ENCODE results near the gene RTRAF.

The RTRAF gene

DNA sequence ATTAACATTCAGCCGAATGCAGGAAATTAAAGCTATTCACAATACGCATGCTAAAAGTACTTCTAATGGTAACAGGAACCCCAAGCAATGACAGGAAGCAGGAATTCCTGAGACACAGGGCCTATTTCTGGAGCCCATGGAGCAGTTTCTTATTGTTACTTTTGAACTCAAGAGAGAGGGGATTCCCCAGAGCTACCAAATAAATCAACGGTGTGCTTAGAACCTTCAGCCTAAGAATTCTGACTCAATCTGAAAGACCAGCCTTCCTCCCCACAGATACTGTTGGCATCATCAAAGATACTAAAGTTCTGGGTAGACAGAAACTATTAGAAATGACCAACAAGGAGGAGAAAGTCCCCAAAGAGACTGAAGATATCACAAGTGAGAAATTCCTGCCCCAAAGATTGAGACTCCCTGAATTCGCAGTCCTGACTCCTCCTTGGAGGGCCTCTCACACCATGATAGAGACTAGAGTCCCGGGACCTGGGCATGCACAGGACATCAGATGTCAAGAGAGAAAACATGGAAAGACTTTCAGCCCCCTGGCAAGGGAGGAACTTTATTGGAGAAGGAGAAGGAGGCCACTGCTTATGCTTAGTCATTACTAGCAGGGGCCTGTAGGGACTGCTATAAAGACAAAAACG lies 32.7 kb downstream of the RTRAF start:
- peak; percentile 81 for DNase-seq

DNA sequence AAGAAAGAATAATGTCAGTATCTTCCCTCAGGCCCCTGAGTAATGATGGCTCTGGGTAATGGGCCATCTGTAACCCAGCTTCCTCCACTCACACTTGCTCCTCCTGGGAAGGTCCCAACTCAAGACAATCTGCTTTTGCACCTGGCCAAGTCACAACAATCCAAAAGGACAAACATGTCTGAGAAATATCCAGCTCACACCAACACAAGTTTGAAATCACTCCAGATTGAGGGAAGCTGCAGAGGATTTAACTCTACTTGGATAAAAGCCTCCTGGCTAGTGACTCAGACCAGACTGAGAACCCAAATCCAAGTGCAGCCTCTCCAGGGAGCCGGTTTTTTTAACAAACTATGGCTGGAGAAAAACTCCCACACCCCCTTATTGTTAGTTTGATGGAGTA lies 34.2 kb downstream of the RTRAF start:
- DNase-seq: no peak

DNA sequence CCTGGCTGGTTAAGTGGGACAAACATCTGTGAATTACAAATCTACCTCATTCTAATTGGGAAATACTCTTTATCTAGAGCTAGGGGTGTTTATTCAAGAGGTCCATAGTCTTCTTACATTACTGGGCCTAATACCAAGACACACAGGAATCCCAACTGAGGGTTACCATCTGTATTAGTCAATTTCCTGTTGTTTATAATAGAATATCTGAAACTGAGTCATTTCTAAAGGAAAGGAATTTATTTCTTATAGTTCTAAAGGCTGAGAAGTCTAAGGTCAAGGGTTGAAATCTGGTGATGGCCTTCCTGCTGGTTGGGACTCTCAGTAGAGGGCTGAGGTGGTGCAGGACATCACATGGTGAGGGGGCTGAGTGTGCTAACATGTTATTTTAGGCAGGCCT lies 36.0 kb downstream of the RTRAF start:
- DNase-seq: no peak

DNA sequence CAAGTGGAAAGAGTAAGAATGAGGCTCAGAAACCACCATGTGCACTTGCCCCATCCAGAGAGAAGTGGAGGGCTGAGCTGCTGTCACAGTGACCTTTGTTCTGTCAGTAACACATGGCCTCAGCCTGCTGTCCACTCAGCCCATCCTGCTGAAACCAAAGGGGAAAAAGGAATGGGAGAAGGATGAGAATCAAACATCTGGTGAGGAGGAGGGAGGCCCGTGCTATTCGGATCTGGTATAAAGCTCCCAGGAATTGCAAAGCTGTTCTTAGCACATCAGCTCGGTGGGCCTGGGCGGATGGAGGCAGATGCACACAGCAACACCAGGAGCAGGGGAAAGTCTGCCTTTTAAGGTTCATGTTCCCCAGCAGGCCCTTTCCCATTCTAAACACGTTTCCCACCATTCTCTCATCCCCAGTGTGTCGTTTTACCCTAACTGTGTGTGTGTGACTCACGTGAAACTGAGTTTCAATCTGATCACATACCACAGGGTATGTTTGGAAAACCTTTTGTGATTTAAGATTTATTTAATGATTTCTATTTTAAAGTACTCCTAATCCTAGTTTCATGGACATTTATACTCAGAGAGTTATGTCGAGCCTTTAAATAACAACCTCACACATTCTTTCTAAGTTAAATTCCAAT lies 36.8 kb downstream of the RTRAF start:
- DNase-seq: no peak

DNA sequence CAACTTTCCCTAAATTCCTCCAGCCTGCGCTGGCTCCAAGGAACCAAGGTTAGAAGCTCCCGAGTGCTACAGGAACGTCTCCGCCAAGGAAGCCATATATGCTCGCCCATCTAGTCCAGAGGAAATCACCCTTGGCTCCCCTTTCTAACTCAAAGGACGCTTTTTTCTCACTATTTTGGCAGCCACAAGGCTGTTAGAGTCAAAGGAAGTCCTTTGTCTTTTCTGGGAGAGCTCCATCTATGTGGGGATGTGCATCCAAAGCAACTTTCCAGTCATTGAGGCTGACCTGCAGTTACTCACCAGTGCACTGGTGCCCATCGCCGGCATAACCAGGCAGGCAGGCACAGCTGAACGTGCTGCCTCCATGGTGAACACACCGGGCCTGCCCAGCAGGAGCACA lies 37.6 kb downstream of the RTRAF start:
- no peak for DNase-seq

DNA sequence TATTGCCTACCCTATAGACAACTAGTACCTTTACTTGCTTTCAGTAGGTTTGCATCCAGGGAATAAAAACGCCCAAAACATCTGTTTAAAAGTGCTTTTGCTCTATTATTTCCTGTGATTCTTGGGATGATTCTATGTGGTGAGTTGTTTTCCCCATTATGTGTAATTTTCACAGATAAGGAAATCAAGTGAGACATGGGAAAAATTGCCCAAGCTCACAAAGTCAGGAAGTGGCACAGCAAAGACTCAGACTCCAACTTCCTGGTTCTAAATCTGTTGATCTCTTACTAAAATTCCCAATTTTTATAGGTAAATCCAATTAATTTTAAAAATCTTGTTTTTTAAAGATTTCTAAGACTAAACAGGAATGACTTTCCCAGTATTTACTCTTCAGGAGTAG lies 40.5 kb downstream of the RTRAF start:
- no peak for DNase-seq

DNA sequence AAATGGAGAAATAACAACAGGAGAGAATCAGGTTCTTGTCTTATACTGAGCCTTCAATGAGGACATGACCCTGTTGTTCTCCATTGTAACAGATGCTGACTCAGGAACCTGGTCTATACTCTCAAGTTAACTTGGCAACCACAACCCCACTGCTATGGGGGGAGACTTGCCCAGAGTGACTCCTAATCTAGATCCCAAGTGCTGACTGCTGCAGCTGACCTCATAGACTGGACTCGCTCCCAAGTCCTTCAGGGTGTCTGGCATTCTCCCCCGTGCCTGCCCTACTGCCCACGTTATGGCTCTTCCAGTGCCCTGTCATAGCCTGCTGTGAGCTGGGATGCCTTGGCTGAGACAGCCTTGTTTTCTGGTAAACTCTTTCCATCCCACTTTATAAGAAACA lies 42.4 kb downstream of the RTRAF start:
- DNase-seq: no peak

DNA sequence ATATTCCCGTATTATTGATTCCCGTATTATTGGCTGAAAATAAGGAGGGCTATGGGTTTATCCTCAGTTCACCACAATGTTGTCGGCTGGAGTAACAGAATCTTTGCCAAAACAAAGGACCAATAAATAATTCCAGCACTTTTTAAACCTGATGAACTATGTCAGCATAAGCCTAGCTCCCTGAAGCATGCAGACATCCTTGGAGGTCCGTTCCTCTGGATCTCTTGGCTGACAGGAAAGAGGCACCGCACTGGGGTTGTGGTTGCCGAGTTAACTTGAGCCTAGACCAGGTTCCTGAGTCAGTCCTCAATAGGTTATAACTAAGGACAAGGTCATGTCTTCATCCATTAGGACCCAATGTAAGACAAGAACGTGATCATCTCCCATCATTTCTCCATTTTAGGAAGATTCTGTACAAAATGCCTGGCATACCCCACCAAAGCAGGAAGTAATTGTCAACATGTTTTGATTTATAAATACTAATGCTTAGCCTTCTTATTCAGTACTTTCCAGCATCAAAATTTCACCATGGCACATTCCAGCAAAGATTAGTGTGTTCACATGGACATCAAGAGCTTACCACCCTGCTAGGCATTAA lies 43.0 kb downstream of the RTRAF start:
- DNase-seq: no peak

DNA sequence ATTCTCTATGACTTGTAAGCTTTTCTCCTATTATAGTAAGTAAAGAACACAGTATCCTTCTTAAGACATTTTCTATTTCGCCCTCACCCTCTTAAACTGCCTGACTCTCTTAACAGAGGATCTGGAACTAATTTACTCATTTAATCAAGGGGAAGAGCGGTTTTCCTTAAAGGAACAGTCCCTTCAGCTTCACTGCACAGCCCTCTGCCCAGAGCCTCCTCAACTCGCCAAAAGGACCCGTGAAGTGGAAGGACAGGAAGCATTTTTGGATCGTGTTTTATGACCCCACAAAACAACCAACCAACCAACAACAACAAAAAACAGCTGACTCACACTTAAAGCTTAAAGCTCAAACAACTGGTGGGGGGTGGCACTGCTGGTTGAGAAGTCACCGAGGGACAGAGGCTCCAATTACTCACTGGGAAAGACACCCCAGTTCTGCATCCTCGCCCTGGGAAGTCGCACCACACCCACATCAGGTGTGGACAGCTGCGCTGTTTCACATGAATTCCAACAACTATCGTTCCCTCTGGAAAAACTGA lies 43.8 kb downstream of the RTRAF start:
- DNase-seq: no peak

DNA sequence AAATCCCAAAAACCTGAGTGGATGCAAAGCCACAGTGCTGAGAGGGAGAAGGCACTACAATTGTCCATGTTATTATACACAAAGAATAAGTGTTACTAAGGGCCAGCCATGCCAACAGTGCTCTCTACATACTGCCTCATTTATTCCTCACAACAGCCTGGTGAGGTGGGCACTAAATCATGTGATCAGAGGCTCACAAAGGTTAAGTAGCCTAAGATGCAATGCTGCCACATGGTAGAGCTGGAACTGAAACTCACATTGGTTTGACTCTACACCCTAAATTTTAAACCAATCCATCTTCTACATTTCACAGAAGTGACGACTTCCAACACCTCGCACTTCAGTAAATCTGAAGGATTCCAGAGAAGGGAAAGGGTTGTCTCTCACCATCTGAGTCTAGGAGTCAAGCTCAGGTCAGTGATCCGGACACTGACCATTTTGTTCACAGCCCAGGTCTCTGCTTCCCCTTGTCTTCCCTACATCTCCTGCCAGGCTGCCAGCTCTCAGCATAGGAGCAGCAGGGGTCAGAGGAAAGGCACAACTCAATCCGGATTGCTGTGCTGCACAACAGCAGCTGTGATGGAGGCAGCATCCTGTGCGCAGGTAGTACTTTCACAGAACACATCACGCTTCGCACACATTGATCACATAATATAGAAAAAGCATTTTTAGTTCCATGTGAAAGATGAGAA lies 49.9 kb downstream of the RTRAF start:
- no peak for DNase-seq

DNA sequence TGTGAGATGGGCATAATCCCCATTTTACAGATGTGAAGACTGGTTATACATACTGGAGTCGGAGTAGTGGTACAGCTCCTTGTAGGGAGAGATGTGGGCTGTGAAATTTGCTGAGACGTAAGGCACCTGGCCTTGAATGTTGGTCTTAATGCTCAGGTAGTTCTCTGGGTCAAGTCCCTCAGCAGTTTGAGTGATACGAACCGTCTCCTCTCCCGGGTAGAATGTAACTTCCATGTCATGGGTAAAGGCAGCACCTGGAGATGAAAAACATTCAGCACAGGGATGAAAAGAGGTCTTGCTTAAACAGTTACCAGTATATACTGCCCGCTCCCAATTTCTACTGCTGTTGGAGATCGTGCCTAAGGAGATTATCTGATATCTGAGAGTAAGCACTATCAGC lies 51.3 kb downstream of the RTRAF start:
- DNase-seq: no peak

DNA sequence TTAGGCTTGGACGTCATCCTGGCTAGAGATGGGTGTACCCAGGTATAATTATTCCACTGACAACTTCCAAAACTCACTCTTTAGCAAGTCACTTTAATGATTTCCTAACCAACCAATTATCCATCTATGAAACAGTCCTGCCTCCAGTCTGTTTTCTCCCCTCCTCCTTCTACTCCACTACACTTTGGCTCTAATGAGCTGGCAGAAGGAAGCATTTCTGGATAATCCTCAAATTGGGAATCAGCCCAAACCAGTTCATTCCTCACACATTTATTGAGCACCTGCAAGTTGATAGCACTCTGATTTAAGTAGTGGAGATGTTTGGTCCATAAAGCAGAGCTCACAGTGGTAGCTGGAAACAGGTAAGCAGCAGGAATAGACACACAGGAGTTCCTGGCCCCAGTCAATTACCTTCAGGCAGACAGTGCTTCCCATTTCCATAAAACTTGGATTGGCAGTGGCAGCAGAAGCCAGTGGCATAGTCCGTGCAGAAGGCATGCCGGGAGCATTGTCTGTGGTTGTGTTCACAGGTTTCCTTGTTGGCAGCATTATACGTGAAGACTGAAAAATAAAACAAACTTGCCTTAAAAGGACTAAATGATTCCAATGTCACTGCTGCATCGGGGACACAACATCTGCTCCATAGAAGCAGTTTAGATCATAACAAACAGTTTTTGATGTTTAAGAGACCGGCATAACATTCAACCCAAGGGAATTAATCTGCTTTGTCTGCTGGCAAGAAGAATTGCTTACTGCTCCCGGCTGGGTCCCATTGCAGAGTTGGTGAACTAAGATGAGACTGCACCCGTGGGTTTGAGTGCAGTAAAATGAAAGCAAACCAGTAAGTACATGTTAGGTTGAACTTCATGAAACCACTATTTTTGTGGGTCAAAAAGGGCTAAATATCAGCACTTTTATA lies 53.3 kb downstream of the RTRAF start:
- no peak for DNase-seq

DNA sequence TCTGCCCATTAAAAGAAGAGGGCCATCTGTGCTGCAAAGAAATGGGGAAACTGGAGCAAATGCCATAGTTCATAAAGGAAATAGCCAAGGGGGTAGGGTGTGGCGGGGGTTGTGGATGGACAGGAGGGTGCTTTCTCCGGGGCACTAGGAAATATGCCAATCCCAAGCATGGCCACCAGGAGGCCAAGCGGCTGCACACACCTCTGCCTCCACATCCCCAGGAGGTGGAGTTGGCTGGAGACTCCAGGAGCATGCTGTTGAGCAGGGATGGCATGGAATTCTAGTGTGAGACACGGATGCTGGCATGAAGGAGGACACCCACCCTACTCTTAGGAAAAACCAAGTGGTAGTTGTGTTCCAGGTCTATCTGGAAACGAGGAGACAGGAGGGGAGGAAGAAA lies 54.3 kb downstream of the RTRAF start:
- peak; percentile 14 for DNase-seq

DNA sequence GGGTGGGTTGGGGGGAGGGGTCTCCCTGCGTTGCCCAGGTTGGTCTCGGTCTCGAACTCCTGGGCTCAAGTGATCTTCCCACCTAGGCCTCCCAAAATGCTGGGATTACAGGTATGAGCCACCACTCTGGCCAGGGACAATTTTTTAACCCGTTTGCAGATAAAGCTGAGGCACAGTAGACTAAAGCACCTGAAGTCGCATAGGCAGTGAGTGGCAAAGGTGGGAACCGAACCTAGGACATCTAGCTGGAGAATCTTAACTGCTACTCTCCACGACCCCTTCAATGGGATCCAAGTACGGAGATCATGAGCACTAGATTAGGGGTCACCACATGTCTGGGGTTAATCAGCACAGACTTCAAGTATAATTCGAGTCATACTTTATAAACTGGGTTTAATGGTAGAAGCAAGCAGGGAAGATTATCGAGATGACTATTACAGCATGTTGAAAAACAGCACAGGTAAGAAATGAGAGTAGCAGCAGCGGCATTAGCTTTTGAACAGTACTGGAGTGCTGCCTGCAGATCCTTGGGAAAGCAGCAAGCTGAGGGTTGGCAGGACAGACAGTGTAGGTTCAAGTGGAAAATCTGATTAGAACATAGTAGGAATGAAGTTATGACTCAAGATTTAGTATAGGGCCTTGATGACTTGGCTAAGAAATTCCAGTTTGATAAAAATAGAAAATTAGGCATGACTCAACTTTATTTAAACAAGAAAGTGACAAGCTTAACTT lies 55.6 kb downstream of the RTRAF start:
- no peak for DNase-seq

DNA sequence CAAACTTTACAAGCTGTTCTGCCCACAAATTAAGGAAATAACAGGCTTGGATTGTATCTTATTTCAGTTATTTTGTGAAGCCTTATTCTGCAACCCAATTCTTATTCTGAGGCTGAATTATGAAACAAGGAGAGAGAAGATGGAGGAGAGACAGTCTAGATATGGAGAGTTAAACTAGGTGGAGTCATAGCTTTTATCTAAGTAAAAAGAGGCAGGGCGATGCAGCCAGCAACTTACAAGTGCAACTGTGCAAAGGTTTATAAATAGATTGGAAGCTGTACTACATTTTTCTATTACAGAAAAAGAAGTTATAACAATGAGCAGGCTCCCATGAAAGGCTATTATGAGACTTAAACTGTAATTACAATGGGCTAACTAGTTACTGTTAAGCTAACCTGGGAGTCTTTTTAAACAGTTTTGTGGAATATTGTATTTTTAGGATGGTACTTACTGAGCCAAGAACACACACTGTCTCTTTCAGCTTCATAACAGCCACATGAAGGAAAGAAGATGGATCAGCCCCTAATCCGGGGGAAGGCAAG lies 57.1 kb downstream of the RTRAF start:
- no peak for DNase-seq

DNA sequence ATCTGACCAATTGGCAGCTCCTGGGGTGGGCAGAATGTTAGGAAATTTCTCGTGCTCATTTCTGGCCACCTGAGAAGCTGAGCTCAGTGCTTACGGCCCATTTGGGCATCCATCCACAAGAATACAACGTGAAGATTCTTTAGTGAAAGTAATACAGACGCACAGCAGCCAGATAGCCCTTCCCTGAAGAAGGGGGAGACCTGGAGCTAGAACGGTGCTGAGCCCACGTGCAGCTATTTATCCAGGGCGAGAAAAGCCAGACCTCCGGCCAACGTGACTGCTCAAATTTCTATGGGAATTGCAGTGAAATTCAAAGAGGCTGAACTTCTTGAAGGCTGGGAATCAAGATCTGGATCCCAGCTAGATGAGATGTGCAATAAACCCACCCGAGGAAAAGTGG lies 58.8 kb downstream of the RTRAF start:
- no peak for DNase-seq

DNA sequence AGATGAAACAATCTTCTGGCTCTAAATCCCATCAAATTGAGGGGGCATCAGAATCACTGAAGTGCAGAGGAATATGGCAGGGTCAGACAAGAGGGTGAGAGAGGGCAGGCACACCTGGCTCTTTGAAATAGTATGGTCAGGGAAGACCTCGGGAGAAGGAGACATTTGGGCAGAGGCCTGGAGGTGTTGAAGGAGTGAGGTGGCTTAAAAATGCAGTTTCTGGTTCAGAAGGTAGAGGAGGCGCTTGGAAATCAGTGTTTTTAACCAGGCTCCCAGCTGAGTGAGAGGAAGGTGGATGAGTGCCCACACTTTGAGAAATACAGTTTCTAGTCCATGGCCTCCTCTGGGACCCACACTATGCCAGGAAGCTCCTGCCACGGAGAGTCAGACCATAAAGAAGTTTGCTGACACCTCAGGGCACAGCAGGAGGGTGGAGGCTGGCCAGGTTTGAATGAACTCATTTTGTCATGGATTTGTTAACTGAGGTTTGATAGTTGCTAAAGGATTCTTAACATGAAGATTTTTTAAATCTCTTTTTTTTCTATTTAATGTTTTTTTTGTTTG lies 59.4 kb downstream of the RTRAF start:
- DNase-seq: no peak

DNA sequence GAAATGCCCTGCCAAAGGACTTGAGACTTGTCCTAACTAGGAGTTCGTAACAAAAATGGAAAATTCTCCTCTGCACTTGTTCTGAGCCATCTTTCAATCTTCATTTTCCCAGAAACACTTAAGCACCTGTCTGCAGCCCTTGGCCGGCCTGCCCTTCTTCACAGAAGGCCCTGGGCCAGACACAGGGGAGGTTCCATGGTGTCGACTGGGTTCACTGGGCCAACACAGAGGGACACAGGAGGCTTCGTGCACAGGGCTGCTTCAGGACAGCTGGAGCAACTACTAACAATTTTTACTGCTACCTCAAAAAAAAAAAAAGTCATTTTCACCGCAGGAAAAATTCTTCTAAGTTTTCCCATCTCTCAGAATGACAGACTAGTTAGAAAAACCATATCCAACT lies 59.9 kb downstream of the RTRAF start:
- DNase-seq: no peak

DNA sequence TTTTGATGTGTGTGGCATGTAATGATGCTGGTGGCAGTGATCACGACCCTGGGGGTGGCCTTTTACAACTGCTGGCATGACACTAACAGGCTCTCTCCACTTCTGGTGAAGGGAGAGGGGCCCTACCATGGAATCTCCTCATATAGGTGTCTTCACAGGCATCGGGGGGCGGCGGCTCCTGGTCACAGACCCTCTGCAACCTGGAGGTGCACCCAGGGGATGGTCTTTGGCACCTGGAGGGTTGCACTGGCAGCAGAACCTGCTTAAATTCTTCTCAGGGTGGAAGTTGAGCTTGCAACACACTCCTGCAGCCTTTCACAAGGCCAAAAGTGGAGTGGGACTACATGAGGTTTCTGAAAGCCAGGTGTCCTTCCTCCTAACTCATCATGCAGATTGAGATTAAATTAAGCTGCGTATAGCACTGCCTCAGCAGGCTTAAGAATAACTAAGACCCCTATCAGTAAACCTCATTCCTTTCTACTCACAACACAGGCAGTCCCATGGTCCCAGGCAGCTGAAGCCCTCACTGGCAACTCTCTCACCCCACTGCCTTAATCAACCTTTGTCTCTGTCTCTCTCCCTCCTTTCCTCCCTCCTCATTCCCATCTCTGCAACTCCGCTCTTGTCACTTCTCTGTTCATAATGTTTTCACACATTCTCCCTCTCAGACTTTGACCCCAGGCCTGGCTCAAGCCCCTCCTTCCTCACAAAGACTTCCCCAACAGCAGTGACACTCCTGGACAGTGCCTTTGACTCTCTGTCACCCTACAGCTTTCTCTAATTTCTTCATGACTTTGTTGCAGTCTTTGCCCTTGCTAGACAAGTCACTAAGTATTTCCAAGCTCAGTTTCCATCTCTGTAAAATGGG lies 60.6 kb downstream of the RTRAF start:
- no peak for DNase-seq

DNA sequence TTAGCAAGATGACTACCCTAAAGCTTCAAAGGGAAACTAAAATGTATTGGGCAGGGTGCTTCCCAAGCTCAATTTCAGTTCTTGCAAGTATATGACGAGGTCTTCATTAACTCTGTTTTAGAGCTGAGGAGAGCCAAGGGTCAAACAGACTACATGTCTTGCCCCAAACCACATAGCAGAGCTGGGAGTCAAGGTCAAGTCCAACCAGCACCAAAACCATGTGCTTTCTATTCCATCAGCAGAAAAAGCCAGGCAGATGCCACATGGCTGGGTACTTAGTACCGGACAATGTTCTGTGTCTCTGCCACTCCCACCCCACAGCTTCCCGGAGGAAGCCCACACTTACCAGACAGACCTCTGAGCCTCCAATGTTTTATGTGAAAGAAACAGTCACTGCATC lies 61.9 kb downstream of the RTRAF start:
- DNase-seq: no peak
